ENCODE data around the gene SLC25A42.

SLC25A42 gene

GRCh38 chr19:19052921-19053320, 10.9 kb upstream of the SLC25A42 start:
- no peak for TF ChIP-seq POLR2A (IDR thresholded peaks at IDR 0.05; ENCODE audit: low read depth, low read length)
- TF ChIP-seq POLR2AphosphoS5 (IDR thresholded peaks at IDR 0.05; ENCODE audit: low read depth, low read length): no peak
- TF ChIP-seq TAF1 (IDR thresholded peaks at IDR 0.05; ENCODE audit: borderline replicate concordance, low read depth, low read length): no peak
- DNase-seq (ENCODE audit: insufficient read length): no peak
- FAIRE-seq: no peak

- peak; percentile 71 for DNase-seq (ENCODE audit: insufficient read length)
- no peak for FAIRE-seq
Measured at GRCh38 chr19:19053508-19054314, 10.1 kb upstream of the SLC25A42 start.

DNA sequence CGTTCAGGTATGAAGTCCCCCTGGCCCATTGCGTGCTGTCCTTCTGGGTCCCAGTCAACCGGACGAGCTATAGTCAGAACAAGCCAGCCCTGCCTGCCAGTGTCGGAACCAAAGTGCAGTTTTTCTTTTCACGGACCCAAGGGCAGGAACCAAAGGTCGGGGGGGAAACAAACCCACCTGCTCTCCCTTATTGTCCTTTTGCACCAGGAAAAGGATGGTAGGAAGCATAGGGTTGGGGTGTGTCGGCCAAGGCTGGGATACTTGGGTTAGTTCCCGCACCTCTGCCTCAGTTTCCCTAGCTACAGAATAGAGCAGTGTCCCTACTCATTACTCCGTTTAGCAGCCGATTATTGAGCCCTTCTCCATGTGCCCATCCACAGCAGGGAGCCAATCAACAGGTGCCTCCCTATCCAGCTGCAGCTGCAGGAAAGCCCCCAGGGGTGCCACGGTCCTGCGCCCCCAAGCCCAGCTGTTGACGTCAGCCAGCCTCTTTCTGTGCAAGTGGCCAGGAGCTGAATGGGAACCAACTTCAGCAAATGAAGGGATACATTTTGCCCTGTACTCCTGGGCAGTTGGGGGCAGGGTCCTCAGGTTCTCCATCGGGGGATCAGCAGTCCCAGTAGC, 9.4 kb upstream of the SLC25A42 start:
- FAIRE-seq (no peak), DNase-seq (ENCODE audit: insufficient read length) (no peak)
- TF ChIP-seq POLR2AphosphoS5 (IDR thresholded peaks at IDR 0.05; ENCODE audit: low read depth, low read length) (no peak), POLR2A (IDR thresholded peaks at IDR 0.05; ENCODE audit: low read depth, low read length) (no peak), TAF1 (IDR thresholded peaks at IDR 0.05; ENCODE audit: borderline replicate concordance, low read depth, low read length) (no peak)

More at GRCh38 chr19:19053508-19054314, 10.1 kb upstream of the SLC25A42 start:
- TF ChIP-seq TAF1 (IDR thresholded peaks at IDR 0.05; ENCODE audit: borderline replicate concordance, low read depth, low read length): no peak
- no peak for TF ChIP-seq POLR2AphosphoS5 (IDR thresholded peaks at IDR 0.05; ENCODE audit: low read depth, low read length)
- no peak for TF ChIP-seq POLR2A (IDR thresholded peaks at IDR 0.05; ENCODE audit: low read depth, low read length)

DNA sequence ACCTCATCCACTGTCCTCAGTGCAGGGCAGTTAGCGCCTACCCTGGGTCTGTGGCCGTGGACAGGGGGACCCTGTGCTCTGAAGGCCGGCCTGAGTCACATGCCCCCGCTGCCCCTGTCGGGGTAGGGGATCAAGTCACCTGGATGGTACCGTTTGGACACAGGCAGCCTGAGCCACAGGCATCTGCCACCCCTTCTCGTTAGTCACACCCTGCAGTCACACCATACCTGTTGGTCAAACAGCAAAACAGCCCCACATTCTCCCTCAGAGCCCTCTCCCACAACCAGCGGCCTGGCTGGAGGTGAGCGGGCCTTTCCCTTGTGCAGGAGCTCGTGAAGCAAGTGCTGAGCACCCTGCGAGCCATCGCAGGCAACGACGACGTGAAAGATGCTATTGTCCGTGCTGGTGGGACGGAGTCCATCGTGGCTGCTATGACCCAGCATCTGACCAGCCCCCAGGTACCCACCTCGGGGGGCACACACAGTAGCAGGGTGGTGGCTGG, 8.8 kb upstream of the SLC25A42 start:
- FAIRE-seq (no peak), DNase-seq (ENCODE audit: insufficient read length) (no peak)
- TF ChIP-seq TAF1 (IDR thresholded peaks at IDR 0.05; ENCODE audit: borderline replicate concordance, low read depth, low read length) (no peak), POLR2AphosphoS5 (IDR thresholded peaks at IDR 0.05; ENCODE audit: low read depth, low read length) (no peak), POLR2A (IDR thresholded peaks at IDR 0.05; ENCODE audit: low read depth, low read length) (no peak)

DNA sequence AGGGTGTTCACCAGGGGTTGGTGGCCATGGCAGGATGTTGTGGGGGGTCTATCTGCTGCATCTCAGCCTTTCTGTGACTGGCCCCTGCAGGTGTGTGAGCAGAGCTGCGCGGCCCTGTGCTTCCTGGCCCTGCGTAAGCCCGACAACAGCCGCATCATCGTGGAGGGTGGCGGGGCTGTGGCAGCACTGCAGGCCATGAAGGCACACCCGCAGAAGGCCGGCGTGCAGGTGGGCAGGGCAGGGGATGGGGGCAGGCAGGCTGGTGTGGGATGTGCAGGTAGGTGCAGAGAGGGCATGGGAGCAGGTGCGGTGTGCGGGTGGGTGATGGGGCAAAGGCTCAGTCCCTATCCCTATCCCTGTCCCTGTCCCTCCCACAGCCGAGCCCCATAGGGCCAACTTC, 8.1 kb upstream of the SLC25A42 start:
- TF ChIP-seq POLR2AphosphoS5 (IDR thresholded peaks at IDR 0.05; ENCODE audit: low read depth, low read length) (no peak), TAF1 (IDR thresholded peaks at IDR 0.05; ENCODE audit: borderline replicate concordance, low read depth, low read length) (no peak), POLR2A (IDR thresholded peaks at IDR 0.05; ENCODE audit: low read depth, low read length) (no peak)
- FAIRE-seq: no peak

GRCh38 chr19:19056636-19057275, 7.0 kb upstream of the SLC25A42 start:
- DNase-seq (ENCODE audit: insufficient read length) (no peak), FAIRE-seq (no peak)
- TF ChIP-seq POLR2A (IDR thresholded peaks at IDR 0.05; ENCODE audit: low read depth, low read length): no peak
- TF ChIP-seq TAF1 (IDR thresholded peaks at IDR 0.05; ENCODE audit: borderline replicate concordance, low read depth, low read length): no peak
- TF ChIP-seq POLR2AphosphoS5 (IDR thresholded peaks at IDR 0.05; ENCODE audit: low read depth, low read length): no peak

More for the DNA sequence above, 8.1 kb upstream of the SLC25A42 start:
- DNase-seq (ENCODE audit: insufficient read length): no peak

DNA sequence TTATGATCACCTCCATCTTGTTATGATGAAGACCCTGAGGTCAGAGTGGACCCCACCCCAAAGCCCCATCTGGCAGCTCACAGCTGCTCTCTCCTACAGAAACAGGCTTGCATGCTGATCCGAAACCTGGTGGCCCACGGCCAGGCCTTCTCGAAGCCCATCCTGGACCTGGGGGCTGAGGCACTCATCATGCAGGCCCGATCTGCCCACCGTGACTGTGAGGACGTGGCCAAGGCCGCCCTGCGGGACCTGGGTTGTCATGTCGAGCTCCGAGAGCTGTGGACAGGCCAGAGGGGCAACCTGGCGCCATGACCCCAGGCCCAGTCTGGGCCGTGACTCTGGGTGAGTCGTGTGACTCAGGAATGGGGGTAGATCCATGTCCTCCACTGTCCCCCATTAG, 6.5 kb upstream of the SLC25A42 start:
- no peak for DNase-seq (ENCODE audit: insufficient read length)
- FAIRE-seq: no peak
- TF ChIP-seq POLR2AphosphoS5 (IDR thresholded peaks at IDR 0.05; ENCODE audit: low read depth, low read length) (no peak), POLR2A (IDR thresholded peaks at IDR 0.05; ENCODE audit: low read depth, low read length) (no peak)

DNA sequence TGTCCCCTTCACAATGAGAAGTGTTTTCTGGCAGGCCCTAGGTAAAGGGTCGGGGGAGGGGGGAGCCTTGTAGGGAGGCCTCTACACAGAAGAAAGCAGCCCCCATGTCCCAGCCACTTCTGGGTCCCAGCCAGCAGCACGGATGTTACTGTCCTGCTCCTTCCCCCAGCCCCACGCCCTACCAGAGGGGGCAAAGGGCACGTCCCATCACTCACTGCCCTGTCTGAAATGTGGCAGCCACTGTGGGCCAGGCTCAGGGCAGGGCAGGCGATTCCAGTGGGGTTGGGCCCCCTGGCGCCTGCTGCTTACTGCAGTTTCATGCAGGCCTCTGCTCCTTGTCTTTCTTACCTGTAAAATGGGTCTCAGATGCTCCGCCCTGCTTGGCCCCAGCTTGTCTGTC, 6.1 kb upstream of the SLC25A42 start:
- TF ChIP-seq TAF1 (IDR thresholded peaks at IDR 0.05; ENCODE audit: borderline replicate concordance, low read depth, low read length) (no peak), POLR2A (IDR thresholded peaks at IDR 0.05; ENCODE audit: low read depth, low read length) (no peak), POLR2AphosphoS5 (IDR thresholded peaks at IDR 0.05; ENCODE audit: low read depth, low read length) (no peak)
- DNase-seq (ENCODE audit: insufficient read length) (no peak), FAIRE-seq (no peak)

- no peak for FAIRE-seq
- DNase-seq (ENCODE audit: insufficient read length): no peak
Measured at GRCh38 chr19:19059018-19059836, 4.6 kb upstream of the SLC25A42 start.

GRCh38 chr19:19059837-19060611, 3.8 kb upstream of the SLC25A42 start:
- no peak for FAIRE-seq
- TF ChIP-seq TAF1 (IDR thresholded peaks at IDR 0.05; ENCODE audit: borderline replicate concordance, low read depth, low read length) (no peak), POLR2AphosphoS5 (IDR thresholded peaks at IDR 0.05; ENCODE audit: low read depth, low read length) (no peak), POLR2A (IDR thresholded peaks at IDR 0.05; ENCODE audit: low read depth, low read length) (no peak)
- no peak for DNase-seq (ENCODE audit: insufficient read length)

More at GRCh38 chr19:19059018-19059836, 4.6 kb upstream of the SLC25A42 start:
- no peak for TF ChIP-seq TAF1 (IDR thresholded peaks at IDR 0.05; ENCODE audit: borderline replicate concordance, low read depth, low read length)
- TF ChIP-seq POLR2A (IDR thresholded peaks at IDR 0.05; ENCODE audit: low read depth, low read length): no peak
- no peak for TF ChIP-seq POLR2AphosphoS5 (IDR thresholded peaks at IDR 0.05; ENCODE audit: low read depth, low read length)

Data from GM12892 (cell line).